ENCODE measurements around the gene SMG9.

DNA sequence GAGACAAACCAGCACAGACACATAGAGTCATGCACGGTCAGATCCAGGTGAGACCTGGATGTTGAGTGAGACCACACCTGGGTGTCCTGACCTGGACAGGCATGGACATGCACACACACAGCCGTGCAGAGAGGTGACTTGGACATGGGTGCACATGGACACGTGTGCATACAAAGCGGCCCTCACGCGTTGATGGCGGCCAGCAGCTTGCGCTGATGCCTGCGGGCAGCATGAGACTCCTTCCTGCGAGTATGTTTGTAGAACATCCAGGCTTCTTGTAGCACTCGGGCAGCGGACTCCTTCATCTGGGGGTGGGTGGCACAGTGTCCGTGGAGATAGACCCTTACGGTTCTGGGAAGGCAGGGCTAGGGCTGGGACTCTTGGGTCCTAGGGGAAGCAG is 14.5 kb upstream of the SMG9 start:
- TF ChIP-seq FOXK2 (IDR thresholded peaks at IDR 0.05) (no peak), CTBP1 (IDR thresholded peaks at IDR 0.05; ENCODE audit: borderline replicate concordance) (no peak), FOXM1 (IDR thresholded peaks at IDR 0.05; ENCODE audit: borderline replicate concordance) (no peak), BHLHE40 (IDR thresholded peaks at IDR 0.05; ENCODE audit: borderline replicate concordance) (no peak), HDGF (IDR thresholded peaks at IDR 0.05; ENCODE audit: borderline replicate concordance) (no peak), SUZ12 (IDR thresholded peaks at IDR 0.05) (no peak), ARNT (IDR thresholded peaks at IDR 0.05) (no peak), ZNF384 (IDR thresholded peaks at IDR 0.05) (no peak), ELF4 (IDR thresholded peaks at IDR 0.05) (no peak), FOXA1 (IDR thresholded peaks at IDR 0.05) (no peak), SP1 (IDR thresholded peaks at IDR 0.05) (no peak), TARDBP (IDR thresholded peaks at IDR 0.05) (no peak), LEF1 (IDR thresholded peaks at IDR 0.05; ENCODE audit: borderline replicate concordance) (no peak)
- TF ChIP-seq, protein P1, sequence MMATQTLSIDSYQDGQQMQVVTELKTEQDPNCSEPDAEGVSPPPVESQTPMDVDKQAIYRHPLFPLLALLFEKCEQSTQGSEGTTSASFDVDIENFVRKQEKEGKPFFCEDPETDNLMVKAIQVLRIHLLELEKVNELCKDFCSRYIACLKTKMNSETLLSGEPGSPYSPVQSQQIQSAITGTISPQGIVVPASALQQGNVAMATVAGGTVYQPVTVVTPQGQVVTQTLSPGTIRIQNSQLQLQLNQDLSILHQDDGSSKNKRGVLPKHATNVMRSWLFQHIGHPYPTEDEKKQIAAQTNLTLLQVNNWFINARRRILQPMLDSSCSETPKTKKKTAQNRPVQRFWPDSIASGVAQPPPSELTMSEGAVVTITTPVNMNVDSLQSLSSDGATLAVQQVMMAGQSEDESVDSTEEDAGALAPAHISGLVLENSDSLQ (IDR thresholded peaks at IDR 0.05), result no peak

Data from HEK293T (cell line).